IMR-90 (cell line): Measurements from ENCODE around the gene FAM20A. TPM values are rescaled to one million over a fixed set of nuclear protein-coding genes. Genes with fewer than 3 reads are reported as not detected.

Experiments
- ATAC-seq: fragments of 200-7000 bp; cut with Tn5 transposase; 2 replicates; pipeline ENCODE4 v1.9.1; 2020; ENCODE audit warnings: low read depth, mild to moderate bottlenecking, moderate library complexity
- BruUV-seq: library from RNA; stranded (reverse); fragments of 400-500 nt; replicated peaks from 2 replicates; lab custom pipeline; 2021; lab: Mats Ljungman, UMichigan
- CTCF ChIA-PET: fragments of 300-600 bp; formaldehyde crosslinking; extraction: SDS; loops from one replicate; lab custom pipeline; 2021; ENCODE audit warnings: antibody characterized with exemption; lab: Yijun Ruan, JAX
- POLR2A ChIA-PET: fragments of 300-600 bp; sonication (Branson Sonifier 250); formaldehyde crosslinking; loops from one replicate; lab custom pipeline; 2022; ENCODE audit warnings: antibody characterized with exemption; ENCODE audit not compliant: unreplicated experiment; lab: Charles Lee
- DNase-seq: peaks from one replicate; pipeline ENCODE4 v3.0.0; 2013
- H2AFZ ChIP-seq: replicated peaks from 2 replicates; pipeline ENCODE3; 2013; ENCODE audit warnings: low read length, mild to moderate bottlenecking; ENCODE audit not compliant: poor library complexity
- H2AK5ac ChIP-seq: 2 replicates; pipeline ENCODE4 v1.6.1; 2013; ENCODE audit warnings: low read depth, low read length, inconsistent platforms
- H2AK9ac ChIP-seq: replicated peaks from 2 replicates; pipeline ENCODE3; 2013; ENCODE audit warnings: mild to moderate bottlenecking, low read depth, low read length, moderate library complexity; ENCODE audit not compliant: poor library complexity
- H2BK120ac ChIP-seq: 2 replicates; pipeline ENCODE4 v1.6.1; 2013; ENCODE audit warnings: low read depth, low read length, inconsistent platforms
- H2BK15ac ChIP-seq: 3 replicates; pipeline ENCODE4 v1.6.1; 2013; ENCODE audit warnings: low read depth, low read length, inconsistent platforms
- H2BK20ac ChIP-seq: 2 replicates; pipeline ENCODE4 v1.6.1; 2013; ENCODE audit warnings: low read depth, mild to moderate bottlenecking, inconsistent platforms, low read length, moderate library complexity
- H2BK5ac ChIP-seq: 2 replicates; pipeline ENCODE4 v1.6.1; 2013; ENCODE audit warnings: mild to moderate bottlenecking, low read depth, low read length, inconsistent platforms; ENCODE audit not compliant: poor library complexity, severe bottlenecking
- H3K14ac ChIP-seq: replicated peaks from 2 replicates; pipeline ENCODE4 v1.6.1; 2013; ENCODE audit warnings: low read depth, low read length, inconsistent platforms
- H3K18ac ChIP-seq: 2 replicates; pipeline ENCODE4 v1.6.1; 2013; ENCODE audit warnings: low read depth, low read length, control low read depth
- H3K23ac ChIP-seq: 2 replicates; pipeline ENCODE4 v1.6.1; 2013; ENCODE audit warnings: low read depth, low read length, inconsistent platforms
- H3K27ac ChIP-seq: 2 replicates; pipeline ENCODE4 v1.5.1; 2013; ENCODE audit warnings: mild to moderate bottlenecking, control low read depth, low read length; ENCODE audit not compliant: insufficient read depth
- H3K27me3 ChIP-seq: 2 replicates; pipeline ENCODE4 v1.6.1; 2013; ENCODE audit warnings: low read length; ENCODE audit not compliant: control insufficient read depth, insufficient read depth
- H3K36me3 ChIP-seq: 2 replicates; pipeline ENCODE4 v1.6.1; 2013; ENCODE audit warnings: low read length, mixed read lengths; ENCODE audit not compliant: control insufficient read depth, insufficient read depth
- H3K4ac ChIP-seq: 2 replicates; pipeline ENCODE4 v1.6.1; 2013; ENCODE audit warnings: low read depth, low read length, inconsistent platforms
- H3K4me1 ChIP-seq: 2 replicates; pipeline ENCODE4 v1.6.1; 2013; ENCODE audit warnings: low read length, mixed read lengths; ENCODE audit not compliant: control insufficient read depth, insufficient read depth
- H3K4me2 ChIP-seq: 2 replicates; pipeline ENCODE4 v1.6.1; 2013; ENCODE audit warnings: low read depth, mild to moderate bottlenecking, control low read depth, low read length, moderate library complexity
- H3K4me3 ChIP-seq: 2 replicates; pipeline ENCODE4 v1.5.1; 2013; ENCODE audit warnings: low read depth, mild to moderate bottlenecking, control low read depth, low read length, moderate library complexity; ENCODE audit not compliant: insufficient read depth
- H3K56ac ChIP-seq: 2 replicates; pipeline ENCODE4 v1.6.1; 2013; ENCODE audit warnings: low read length, inconsistent platforms; ENCODE audit not compliant: insufficient read depth; ENCODE audit errors: extremely low read depth
- H3K79me1 ChIP-seq, 2 experiments: 2 replicates each; pipeline ENCODE4 v1.6.1; 2013; ENCODE audit warnings: low read length in 2 of 2, inconsistent platforms in 1 of 2, low read depth in 1 of 2
- H3K9ac ChIP-seq: 2 replicates; pipeline ENCODE4 v1.6.1; 2013; ENCODE audit warnings: low read depth, low read length, control low read depth
- H3K9me1 ChIP-seq: 2 replicates; pipeline ENCODE4 v1.6.1; 2013; ENCODE audit warnings: low read length, inconsistent platforms; ENCODE audit not compliant: insufficient read depth
- H3K9me3 ChIP-seq: 2 replicates; pipeline ENCODE4 v1.6.1; 2013; ENCODE audit warnings: low read length; ENCODE audit not compliant: control insufficient read depth, insufficient read depth
- H4K20me1 ChIP-seq: 2 replicates; pipeline ENCODE4 v1.6.1; 2013; ENCODE audit warnings: low read length, inconsistent platforms; ENCODE audit not compliant: insufficient read depth
- H4K5ac ChIP-seq: 2 replicates; pipeline ENCODE4 v1.6.1; 2013; ENCODE audit warnings: mild to moderate bottlenecking, low read depth, low read length, control low read depth
- H4K8ac ChIP-seq, 2 experiments: 2 replicates each; pipeline ENCODE4 v1.6.1; 2013; ENCODE audit warnings: low read depth in 2 of 2, low read length in 2 of 2, control low read depth in 1 of 2, inconsistent platforms in 1 of 2
- H4K91ac ChIP-seq: 2 replicates; pipeline ENCODE4 v1.6.1; 2013; ENCODE audit warnings: low read depth, low read length, inconsistent platforms; ENCODE audit not compliant: insufficient read depth
- BHLHE40 ChIP-seq: fragments of 150-350 bp; IDR thresholded peaks from 2 replicates; pipeline ENCODE4 v1.6.1; 2016; ENCODE audit warnings: mild to moderate bottlenecking, low read depth, low read length
- CEBPB ChIP-seq: IDR thresholded peaks from 2 replicates; pipeline ENCODE4 v1.6.1; 2012; ENCODE audit warnings: low read depth, low read length, improper control_type of control experiment
- CHD1 ChIP-seq: IDR thresholded peaks from 2 replicates; pipeline ENCODE4 v1.6.1; 2012; ENCODE audit warnings: low read depth, low read length, improper control_type of control experiment
- FOS ChIP-seq: fragments of 150-350 bp; IDR thresholded peaks from 2 replicates; pipeline ENCODE4 v1.6.1; 2016; ENCODE audit warnings: low read depth, low read length
- MAFK ChIP-seq: IDR thresholded peaks from 2 replicates; pipeline ENCODE4 v1.6.1; 2012; ENCODE audit warnings: low read depth, low read length, improper control_type of control experiment
- MAZ ChIP-seq: IDR thresholded peaks from 2 replicates; pipeline ENCODE4 v1.6.1; 2012; ENCODE audit warnings: low read depth, mild to moderate bottlenecking, low read length, improper control_type of control experiment, moderate library complexity, borderline replicate concordance
- MXI1 ChIP-seq: IDR thresholded peaks from 2 replicates; pipeline ENCODE4 v1.6.1; 2012; ENCODE audit warnings: low read depth, mild to moderate bottlenecking, low read length, moderate library complexity, borderline replicate concordance
- NFE2L2 ChIP-seq: fragments of 150-350 bp; IDR thresholded peaks from 2 replicates; pipeline ENCODE4 v1.6.1; 2016; ENCODE audit warnings: low read depth, mild to moderate bottlenecking, low read length
- POLR2A ChIP-seq: IDR thresholded peaks from 2 replicates; pipeline ENCODE4 v1.6.1; 2012; ENCODE audit warnings: mild to moderate bottlenecking, low read depth, low read length
- RAD21 ChIP-seq: IDR thresholded peaks from 2 replicates; pipeline ENCODE4 v1.6.1; 2012; ENCODE audit warnings: low read length, improper control_type of control experiment
- RCOR1 ChIP-seq: IDR thresholded peaks from 2 replicates; pipeline ENCODE4 v1.6.1; 2012; ENCODE audit warnings: mild to moderate bottlenecking, low read length, improper control_type of control experiment; ENCODE audit not compliant: insufficient replicate concordance
- RFX5 ChIP-seq: IDR thresholded peaks from 2 replicates; pipeline ENCODE4 v1.8.0; 2012; ENCODE audit warnings: low read depth, mild to moderate bottlenecking, low read length, moderate library complexity
- SMC3 ChIP-seq: fragments of 150-350 bp; IDR thresholded peaks from 2 replicates; pipeline ENCODE4 v1.6.1; 2016; ENCODE audit warnings: low read depth, mild to moderate bottlenecking, antibody characterized with exemption, low read length, moderate library complexity
- WGBS, 2 experiments: methylation state at CpG; one replicate each; pipeline versions ENCODE4 v1.1.5 to v1.1.7; 2013; ENCODE audit warnings: missing lambda C conversion rate in 2 of 2; ENCODE audit not compliant: insufficient read length in 1 of 2; ENCODE audit errors: extremely low coverage in 2 of 2; 5-methylcytosine and 5-hydroxymethylcytosine counted together
- dilution Hi-C: fragments of 300-500 bp; cut with HindIII; formaldehyde crosslinking; loops from one replicate; pipeline ENCODE4 v1.14.3; 2018; ENCODE audit warnings: low sequenced_read_pairs; ENCODE audit not compliant: unreplicated experiment
- in situ Hi-C: fragments of 300-500 bp; cut with MboI; formaldehyde crosslinking; loops from 3 replicates; pipeline ENCODE4 v1.14.3; 2019; ENCODE audit warnings: low sequenced_read_pairs, inconsistent platforms, mixed read lengths
- intact Hi-C: fragments of 100-400 bp; cut with micrococcal nuclease; formaldehyde crosslinking; loops from 2 replicates; pipeline ENCODE4 v1.10.0; 2022
- polyA plus RNA-seq, 3 experiments: library from polyadenylated mRNA; depleted of rRNA; stranded (reverse); fragments of >200 nt; gene quantifications; 2 replicates each; pipeline ENCODE4 v1.2.3, GENCODE V29; 2012; ENCODE audit warnings: low replicate concordance in 1 of 3
- total RNA-seq: library from RNA; depleted of rRNA; stranded (reverse); fragments of >200 nt; gene quantifications from 2 replicates; pipeline ENCODE4 v1.2.3, GENCODE V29; 2012
- TF ChIP-seq, protein P1 (sequence below): conservative IDR thresholded peaks from 2 replicates; pipeline ENCODE4 v1.5.1; 2012; ENCODE audit warnings: mild to moderate bottlenecking, low read depth, low read length, improper control_type of control experiment
- TF ChIP-seq, protein P2 (sequence below): fragments of 150-350 bp; IDR thresholded peaks from 2 replicates; pipeline ENCODE4 v1.6.1; 2016; ENCODE audit warnings: low read depth, mild to moderate bottlenecking, low read length, moderate library complexity, borderline replicate concordance
- TF ChIP-seq, protein P3 (sequence below): fragments of 150-350 bp; IDR thresholded peaks from 2 replicates; pipeline ENCODE4 v1.6.1; 2017; ENCODE audit warnings: mild to moderate bottlenecking, antibody characterized with exemption, low read length, low read depth

The FAM20A gene
- total and polyA plus RNA-seq, 2 of the 4 experiments (the other 2 are of a cell fraction), result not detected

DNA sequence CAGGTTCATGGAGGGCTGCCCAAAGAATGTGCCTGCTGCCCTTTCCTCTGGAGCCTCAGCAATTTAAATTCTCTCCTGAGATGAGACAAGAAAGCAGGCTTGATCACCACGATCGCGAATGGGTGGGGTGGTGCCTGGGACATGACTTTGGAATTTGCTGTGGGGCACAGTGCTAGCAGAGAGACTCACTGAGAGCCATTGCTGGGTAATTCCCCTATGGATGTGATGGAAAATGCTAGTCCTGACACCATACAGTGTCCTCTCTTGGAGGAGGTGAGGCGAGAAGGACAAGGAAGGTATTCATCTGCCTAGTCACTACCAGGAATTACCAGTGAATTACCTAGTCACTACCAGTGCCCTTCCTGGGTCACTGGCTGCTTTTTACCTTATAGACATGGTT, 15.5 kb downstream of the FAM20A start:
- DNase-seq (no peak), ATAC-seq (no peak)
- Histone ChIP-seq H3K9me3 (0 out of 2 replicates have a peak, but pooled peaks cover 3% of the 10 kb centered on the region), H2AFZ (no peak overlapping the region), H3K56ac (no peak overlapping the region), H2BK15ac (no peak overlapping the region), H4K20me1 (no peaks in the 10 kb centered on the region), H4K91ac (no peak overlapping the region), H3K18ac (no peak overlapping the region), H3K27ac (no peak overlapping the region), H2BK120ac (no peak overlapping the region), H3K23ac (no peak overlapping the region), H3K9me1 (no peaks in the 10 kb centered on the region), H3K14ac (no peak overlapping the region), H3K9ac (no peak overlapping the region), H2BK20ac (no peak overlapping the region), H2AK9ac (no peak overlapping the region), H3K36me3 (no peaks in the 10 kb centered on the region), H4K5ac (no peak overlapping the region), H2BK5ac (no peak overlapping the region), H3K4ac (no peak overlapping the region), H3K27me3 (no peaks in the 10 kb centered on the region; the same call in 1 of the 2 replicates), H3K79me1 (no peaks in the 10 kb centered on the region), H3K4me2 (no peak overlapping the region), H3K4me3 (no peak overlapping the region), H3K4me1 (no peaks in the 10 kb centered on the region), H4K8ac (no peak overlapping the region), H2AK5ac (no peak overlapping the region)
- intact Hi-C loops (no loop called here), dilution Hi-C loops (no loop called here), in situ Hi-C loops (no loop called here)
- WGBS, 2 experiments, result no CpG with 5 or more reads among the region's 4 CpGs
- TF ChIP-seq RAD21 (no peak), BHLHE40 (no peak), CEBPB (no peak), CHD1 (no peak), FOS (no peak), NFE2L2 (no peak), MXI1 (no peak), POLR2A (no peak), MAFK (no peak), MAZ (no peak), RCOR1 (no peak), SMC3 (no peak), RFX5 (no peak)
- TF ChIP-seq, protein P1, sequence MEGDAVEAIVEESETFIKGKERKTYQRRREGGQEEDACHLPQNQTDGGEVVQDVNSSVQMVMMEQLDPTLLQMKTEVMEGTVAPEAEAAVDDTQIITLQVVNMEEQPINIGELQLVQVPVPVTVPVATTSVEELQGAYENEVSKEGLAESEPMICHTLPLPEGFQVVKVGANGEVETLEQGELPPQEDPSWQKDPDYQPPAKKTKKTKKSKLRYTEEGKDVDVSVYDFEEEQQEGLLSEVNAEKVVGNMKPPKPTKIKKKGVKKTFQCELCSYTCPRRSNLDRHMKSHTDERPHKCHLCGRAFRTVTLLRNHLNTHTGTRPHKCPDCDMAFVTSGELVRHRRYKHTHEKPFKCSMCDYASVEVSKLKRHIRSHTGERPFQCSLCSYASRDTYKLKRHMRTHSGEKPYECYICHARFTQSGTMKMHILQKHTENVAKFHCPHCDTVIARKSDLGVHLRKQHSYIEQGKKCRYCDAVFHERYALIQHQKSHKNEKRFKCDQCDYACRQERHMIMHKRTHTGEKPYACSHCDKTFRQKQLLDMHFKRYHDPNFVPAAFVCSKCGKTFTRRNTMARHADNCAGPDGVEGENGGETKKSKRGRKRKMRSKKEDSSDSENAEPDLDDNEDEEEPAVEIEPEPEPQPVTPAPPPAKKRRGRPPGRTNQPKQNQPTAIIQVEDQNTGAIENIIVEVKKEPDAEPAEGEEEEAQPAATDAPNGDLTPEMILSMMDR, result no peak
- TF ChIP-seq, protein P2, sequence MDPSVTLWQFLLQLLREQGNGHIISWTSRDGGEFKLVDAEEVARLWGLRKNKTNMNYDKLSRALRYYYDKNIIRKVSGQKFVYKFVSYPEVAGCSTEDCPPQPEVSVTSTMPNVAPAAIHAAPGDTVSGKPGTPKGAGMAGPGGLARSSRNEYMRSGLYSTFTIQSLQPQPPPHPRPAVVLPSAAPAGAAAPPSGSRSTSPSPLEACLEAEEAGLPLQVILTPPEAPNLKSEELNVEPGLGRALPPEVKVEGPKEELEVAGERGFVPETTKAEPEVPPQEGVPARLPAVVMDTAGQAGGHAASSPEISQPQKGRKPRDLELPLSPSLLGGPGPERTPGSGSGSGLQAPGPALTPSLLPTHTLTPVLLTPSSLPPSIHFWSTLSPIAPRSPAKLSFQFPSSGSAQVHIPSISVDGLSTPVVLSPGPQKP, result no peak
- TF ChIP-seq, protein P3, sequence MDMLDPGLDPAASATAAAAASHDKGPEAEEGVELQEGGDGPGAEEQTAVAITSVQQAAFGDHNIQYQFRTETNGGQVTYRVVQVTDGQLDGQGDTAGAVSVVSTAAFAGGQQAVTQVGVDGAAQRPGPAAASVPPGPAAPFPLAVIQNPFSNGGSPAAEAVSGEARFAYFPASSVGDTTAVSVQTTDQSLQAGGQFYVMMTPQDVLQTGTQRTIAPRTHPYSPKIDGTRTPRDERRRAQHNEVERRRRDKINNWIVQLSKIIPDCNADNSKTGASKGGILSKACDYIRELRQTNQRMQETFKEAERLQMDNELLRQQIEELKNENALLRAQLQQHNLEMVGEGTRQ, result no peak
- BruUV-seq, result no TSS peak
- ChIA-PET CTCF (no interaction called here), POLR2A (no interaction called here)
